HK-2 (cell line): ENCODE data around the gene EIF3K.

Source experiments
- DNase-seq: peaks from one replicate; pipeline ENCODE4 v3.0.0-alpha.2; 2018; ENCODE audit not compliant: unreplicated experiment

Gene EIF3K

GRCh38 chr19:38684078-38684861 lies 65.3 kb downstream of the EIF3K start:
- peak; percentile 93 for DNase-seq

- no peak for DNase-seq
These were observed 66.1 kb downstream of the EIF3K start for GRCh38 chr19:38684862-38685665.

- peak; percentile 52 for DNase-seq
These were observed 66.9 kb downstream of the EIF3K start for GRCh38 chr19:38685666-38686529.

- no peak for DNase-seq
These were observed 67.5 kb downstream of the EIF3K start for GRCh38 chr19:38686530-38686888.
